ENCODE data around the gene TROAP.
A peak's percentile ranks its signal among the peaks of the same experiment; 100 is the strongest.

Gene TROAP

DNA sequence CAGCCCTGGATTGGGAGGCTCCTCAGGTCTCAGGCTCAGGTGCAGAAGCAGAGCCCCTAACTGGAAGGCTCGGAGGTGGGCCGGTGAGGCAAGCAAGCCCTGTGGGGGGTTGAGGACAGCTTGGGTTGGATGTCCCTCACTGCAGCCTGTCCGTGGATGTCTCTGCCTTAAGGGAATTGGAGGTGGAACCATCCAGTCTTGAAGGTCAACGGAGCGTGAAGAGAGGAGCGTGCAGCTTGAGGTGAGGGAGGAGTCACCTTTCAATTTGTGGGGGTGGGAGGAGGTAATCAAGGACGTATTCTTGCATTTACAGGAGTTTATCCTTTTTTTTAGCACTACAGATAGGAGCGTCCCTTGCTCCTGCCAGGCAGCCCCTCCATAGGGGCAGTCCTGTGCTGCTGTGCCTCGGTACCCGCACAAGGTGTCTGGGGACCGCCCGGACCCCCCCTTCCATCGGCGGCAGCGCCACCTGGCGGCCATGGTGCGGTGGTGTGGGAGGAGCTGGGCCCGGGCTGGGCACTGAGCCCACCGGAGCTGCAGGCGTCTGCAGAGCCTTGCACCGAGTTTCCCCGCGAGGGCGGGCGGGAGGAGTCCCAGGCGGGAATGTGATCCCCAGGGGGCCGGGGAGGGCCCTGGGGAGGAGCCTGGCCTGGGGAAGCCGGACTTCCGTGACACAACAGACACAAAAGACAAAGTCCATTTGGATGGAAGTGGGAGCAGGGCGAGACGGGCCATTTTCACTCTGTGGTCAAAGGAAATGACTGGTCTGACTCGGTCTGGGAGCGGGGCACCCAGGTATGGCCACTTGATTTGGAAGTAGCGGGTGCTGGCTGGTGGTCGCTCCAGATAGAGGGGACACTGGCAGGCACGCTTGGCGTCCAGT, 24.5 kb downstream of the TROAP start (continued):
- TF ChIP-seq, protein P1, sequence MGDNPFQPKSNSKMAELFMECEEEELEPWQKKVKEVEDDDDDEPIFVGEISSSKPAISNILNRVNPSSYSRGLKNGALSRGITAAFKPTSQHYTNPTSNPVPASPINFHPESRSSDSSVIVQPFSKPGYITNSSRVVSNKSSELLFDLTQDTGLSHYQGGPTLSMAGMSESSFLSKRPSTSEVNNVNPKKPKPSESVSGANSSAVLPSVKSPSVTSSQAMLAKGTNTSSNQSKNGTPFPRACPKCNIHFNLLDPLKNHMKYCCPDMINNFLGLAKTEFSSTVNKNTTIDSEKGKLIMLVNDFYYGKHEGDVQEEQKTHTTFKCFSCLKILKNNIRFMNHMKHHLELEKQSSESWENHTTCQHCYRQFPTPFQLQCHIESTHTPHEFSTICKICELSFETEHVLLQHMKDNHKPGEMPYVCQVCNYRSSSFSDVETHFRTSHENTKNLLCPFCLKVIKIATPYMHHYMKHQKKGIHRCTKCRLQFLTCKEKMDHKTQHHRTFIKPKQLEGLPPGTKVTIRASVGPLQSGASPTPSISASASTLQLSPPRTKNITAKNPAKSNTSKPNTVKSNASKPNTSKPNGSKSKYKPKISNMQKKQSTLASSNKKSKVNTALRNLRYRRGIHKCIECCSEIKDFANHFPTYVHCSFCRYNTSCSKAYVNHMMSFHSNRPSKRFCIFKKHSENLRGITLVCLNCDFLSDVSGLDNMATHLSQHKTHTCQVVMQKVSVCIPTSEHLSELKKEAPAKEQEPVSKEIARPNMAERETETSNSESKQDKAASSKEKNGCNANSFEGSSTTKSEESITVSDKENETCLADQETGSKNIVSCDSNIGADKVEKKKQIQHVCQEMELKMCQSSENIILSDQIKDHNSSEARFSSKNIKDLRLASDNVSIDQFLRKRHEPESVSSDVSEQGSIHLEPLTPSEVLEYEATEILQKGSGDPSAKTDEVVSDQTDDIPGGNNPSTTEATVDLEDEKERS (tag by site-specific recombination; IDR thresholded peaks at IDR 0.05), result no peak
- TF ChIP-seq ZNF146 (tag by site-specific recombination; IDR thresholded peaks at IDR 0.05) (no peak), ZNF747 (tag by site-specific recombination; IDR thresholded peaks at IDR 0.05) (no peak), ZNF19 (tag by site-specific recombination; IDR thresholded peaks at IDR 0.05; ENCODE audit: low read depth) (no peak), ZNF514 (tag by site-specific recombination; IDR thresholded peaks at IDR 0.05) (no peak), ZSCAN23 (tag by site-specific recombination; IDR thresholded peaks at IDR 0.05) (no peak), SP3 (tag by site-specific recombination; IDR thresholded peaks at IDR 0.05) (peak; percentile 89), HOXC10 (CRISPR knock-in tag; IDR thresholded peaks at IDR 0.05) (no peak), ZNF335 (tag by site-specific recombination; conservative IDR thresholded peaks at IDR 0.05) (peak; percentile 86), FEZF1 (tag by site-specific recombination; IDR thresholded peaks at IDR 0.05) (no peak), EGR2 (tag by site-specific recombination; IDR thresholded peaks at IDR 0.05; ENCODE audit: low read depth) (peak; percentile 75), ZNF157 (tag by site-specific recombination; IDR thresholded peaks at IDR 0.05) (no peak), ZNF501 (tag by site-specific recombination; IDR thresholded peaks at IDR 0.05) (peak; percentile 86), ZEB2 (tag by site-specific recombination; IDR thresholded peaks at IDR 0.05) (peak; percentile 89), KLF8 (tag by site-specific recombination; IDR thresholded peaks at IDR 0.05) (peak; percentile 74; the same call in 1 of the 2 replicates), ZNF169 (tag by site-specific recombination; IDR thresholded peaks at IDR 0.05) (no peak), SP2 (tag by site-specific recombination; IDR thresholded peaks at IDR 0.05) (peak; percentile 73), ZNF610 (tag by site-specific recombination; IDR thresholded peaks at IDR 0.05; ENCODE audit: borderline replicate concordance) (peak; percentile 62; the same call in 1 of the 2 replicates), ZNF221 (tag by site-specific recombination; IDR thresholded peaks at IDR 0.05; ENCODE audit: borderline replicate concordance) (peak; percentile 79; the same call in 1 of the 2 replicates), PRDM1 (tag by site-specific recombination; IDR thresholded peaks at IDR 0.05) (no peak)
- TF ChIP-seq, protein P2, sequence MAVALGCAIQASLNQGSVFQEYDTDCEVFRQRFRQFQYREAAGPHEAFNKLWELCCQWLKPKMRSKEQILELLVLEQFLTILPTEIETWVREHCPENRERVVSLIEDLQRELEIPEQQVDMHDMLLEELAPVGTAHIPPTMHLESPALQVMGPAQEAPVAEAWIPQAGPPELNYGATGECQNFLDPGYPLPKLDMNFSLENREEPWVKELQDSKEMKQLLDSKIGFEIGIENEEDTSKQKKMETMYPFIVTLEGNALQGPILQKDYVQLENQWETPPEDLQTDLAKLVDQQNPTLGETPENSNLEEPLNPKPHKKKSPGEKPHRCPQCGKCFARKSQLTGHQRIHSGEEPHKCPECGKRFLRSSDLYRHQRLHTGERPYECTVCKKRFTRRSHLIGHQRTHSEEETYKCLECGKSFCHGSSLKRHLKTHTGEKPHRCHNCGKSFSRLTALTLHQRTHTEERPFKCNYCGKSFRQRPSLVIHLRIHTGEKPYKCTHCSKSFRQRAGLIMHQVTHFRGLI (tag by site-specific recombination; IDR thresholded peaks at IDR 0.05), result 0 out of 2 replicates have a peak, but pooled peaks have one; percentile 29
- TF ChIP-seq, protein P3, sequence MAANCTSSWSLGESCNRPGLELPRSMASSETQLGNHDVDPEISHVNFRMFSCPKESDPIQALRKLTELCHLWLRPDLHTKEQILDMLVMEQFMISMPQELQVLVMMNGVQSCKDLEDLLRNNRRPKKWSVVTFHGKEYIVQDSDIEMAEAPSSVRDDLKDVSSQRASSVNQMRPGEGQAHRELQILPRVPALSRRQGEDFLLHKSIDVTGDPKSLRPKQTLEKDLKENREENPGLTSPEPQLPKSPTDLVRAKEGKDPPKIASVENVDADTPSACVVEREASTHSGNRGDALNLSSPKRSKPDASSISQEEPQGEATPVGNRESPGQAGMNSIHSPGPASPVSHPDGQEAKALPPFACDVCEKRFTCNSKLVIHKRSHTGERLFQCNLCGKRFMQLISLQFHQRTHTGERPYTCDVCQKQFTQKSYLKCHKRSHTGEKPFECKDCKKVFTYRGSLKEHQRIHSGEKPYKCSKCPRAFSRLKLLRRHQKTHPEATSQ (tag by site-specific recombination; IDR thresholded peaks at IDR 0.05), result 0 out of 2 replicates have a peak, but pooled peaks have one; percentile 50
- TF ChIP-seq, protein P4, sequence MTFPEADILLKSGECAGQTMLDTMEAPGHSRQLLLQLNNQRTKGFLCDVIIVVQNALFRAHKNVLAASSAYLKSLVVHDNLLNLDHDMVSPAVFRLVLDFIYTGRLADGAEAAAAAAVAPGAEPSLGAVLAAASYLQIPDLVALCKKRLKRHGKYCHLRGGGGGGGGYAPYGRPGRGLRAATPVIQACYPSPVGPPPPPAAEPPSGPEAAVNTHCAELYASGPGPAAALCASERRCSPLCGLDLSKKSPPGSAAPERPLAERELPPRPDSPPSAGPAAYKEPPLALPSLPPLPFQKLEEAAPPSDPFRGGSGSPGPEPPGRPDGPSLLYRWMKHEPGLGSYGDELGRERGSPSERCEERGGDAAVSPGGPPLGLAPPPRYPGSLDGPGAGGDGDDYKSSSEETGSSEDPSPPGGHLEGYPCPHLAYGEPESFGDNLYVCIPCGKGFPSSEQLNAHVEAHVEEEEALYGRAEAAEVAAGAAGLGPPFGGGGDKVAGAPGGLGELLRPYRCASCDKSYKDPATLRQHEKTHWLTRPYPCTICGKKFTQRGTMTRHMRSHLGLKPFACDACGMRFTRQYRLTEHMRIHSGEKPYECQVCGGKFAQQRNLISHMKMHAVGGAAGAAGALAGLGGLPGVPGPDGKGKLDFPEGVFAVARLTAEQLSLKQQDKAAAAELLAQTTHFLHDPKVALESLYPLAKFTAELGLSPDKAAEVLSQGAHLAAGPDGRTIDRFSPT (tag by site-specific recombination; IDR thresholded peaks at IDR 0.05), result peak; percentile 94
- TF ChIP-seq, protein P5, sequence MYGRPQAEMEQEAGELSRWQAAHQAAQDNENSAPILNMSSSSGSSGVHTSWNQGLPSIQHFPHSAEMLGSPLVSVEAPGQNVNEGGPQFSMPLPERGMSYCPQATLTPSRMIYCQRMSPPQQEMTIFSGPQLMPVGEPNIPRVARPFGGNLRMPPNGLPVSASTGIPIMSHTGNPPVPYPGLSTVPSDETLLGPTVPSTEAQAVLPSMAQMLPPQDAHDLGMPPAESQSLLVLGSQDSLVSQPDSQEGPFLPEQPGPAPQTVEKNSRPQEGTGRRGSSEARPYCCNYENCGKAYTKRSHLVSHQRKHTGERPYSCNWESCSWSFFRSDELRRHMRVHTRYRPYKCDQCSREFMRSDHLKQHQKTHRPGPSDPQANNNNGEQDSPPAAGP (tag by site-specific recombination; IDR thresholded peaks at IDR 0.05), result peak; percentile 67
- TF ChIP-seq, protein P6, sequence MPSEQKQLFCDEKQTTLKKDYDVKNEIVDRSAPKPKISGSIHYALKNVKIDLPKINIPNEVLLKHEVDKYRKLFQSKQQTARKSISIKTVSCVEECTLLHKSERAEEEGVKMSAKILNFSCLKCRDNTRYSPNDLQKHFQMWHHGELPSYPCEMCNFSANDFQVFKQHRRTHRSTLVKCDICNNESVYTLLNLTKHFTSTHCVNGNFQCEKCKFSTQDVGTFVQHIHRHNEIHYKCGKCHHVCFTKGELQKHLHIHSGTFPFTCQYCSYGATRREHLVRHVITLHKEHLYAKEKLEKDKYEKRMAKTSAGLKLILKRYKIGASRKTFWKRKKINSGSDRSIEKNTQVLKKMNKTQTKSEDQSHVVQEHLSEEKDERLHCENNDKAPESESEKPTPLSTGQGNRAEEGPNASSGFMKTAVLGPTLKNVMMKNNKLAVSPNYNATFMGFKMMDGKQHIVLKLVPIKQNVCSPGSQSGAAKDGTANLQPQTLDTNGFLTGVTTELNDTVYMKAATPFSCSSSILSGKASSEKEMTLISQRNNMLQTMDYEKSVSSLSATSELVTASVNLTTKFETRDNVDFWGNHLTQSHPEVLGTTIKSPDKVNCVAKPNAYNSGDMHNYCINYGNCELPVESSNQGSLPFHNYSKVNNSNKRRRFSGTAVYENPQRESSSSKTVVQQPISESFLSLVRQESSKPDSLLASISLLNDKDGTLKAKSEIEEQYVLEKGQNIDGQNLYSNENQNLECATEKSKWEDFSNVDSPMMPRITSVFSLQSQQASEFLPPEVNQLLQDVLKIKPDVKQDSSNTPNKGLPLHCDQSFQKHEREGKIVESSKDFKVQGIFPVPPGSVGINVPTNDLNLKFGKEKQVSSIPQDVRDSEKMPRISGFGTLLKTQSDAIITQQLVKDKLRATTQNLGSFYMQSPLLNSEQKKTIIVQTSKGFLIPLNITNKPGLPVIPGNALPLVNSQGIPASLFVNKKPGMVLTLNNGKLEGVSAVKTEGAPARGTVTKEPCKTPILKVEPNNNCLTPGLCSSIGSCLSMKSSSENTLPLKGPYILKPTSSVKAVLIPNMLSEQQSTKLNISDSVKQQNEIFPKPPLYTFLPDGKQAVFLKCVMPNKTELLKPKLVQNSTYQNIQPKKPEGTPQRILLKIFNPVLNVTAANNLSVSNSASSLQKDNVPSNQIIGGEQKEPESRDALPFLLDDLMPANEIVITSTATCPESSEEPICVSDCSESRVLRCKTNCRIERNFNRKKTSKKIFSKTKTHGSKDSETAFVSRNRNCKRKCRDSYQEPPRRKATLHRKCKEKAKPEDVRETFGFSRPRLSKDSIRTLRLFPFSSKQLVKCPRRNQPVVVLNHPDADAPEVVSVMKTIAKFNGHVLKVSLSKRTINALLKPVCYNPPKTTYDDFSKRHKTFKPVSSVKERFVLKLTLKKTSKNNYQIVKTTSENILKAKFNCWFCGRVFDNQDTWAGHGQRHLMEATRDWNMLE (tag by site-specific recombination; conservative IDR thresholded peaks at IDR 0.05; ENCODE audit: low read depth), result peak; percentile 31; the same call in 1 of the 2 replicates

All from HEK293 (cell line).